HT-29 (cell line): ENCODE measurements around the gene CSH2. TPM values are rescaled to one million over a fixed set of nuclear protein-coding genes. Genes with fewer than 3 reads are reported as not detected.
"Not testable (repeated sequence)": the region's sequence is repeated elsewhere in the genome, so short reads cannot be mapped to it uniquely, and the experiment has no call there.

Experiments used
- DNase-seq: peaks from one replicate; pipeline ENCODE4 v3.0.0-alpha.2; 2015; ENCODE audit warnings: low spot score
- total RNA-seq: library from RNA; depleted of rRNA; stranded (reverse); fragments of >200 nt; shearing (Covaris generic); gene quantifications from 2 replicates; pipeline ENCODE4 v1.2.3, GENCODE V29; 2014

Gene CSH2
- total RNA-seq, 1 experiment from 2014 or later, result not detected

DNA sequence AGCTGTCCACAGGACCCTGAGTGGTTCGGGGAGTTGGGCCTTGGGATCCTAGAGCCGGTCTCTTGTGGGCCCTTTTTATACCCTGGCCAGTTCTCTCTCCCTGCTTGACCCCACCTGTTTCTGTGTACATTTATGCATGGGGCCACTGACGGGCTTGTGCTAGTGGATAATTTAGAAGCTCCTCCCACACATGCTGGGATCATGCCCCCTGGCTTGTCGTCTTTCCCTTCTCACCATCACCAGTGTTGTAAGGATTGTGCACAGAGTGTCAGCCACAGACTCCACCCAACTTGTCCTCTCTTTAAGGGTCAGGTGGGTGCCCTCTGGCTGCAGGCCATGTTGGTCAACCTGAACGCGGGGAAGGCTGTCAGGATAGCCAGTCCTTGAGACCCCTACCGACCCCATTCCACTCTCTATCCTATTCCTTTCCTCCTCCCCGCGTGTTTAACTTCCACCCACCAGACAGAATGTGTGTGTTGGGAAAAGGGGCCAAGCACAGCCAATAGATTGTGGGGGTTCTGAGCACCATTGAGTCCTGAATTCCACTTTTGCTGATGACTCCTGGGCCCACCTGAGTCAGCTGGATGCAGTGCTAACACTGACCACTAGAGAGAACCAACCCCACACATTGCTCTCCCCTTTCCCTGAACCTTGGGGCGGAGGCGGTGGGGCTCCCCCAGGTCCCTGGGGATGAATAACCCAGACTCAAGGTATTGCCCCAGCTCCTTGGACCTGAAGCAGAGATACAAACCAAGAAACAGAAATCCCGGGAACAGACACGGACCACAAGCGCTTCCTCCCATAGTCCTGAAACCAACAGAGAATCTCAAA lies 23.3 kb upstream of the CSH2 start, which contains the start of gene CSH1:
Gene CSH1 (minus strand): TSS at position 51 of the 831 bp plus-strand sequence. CDS start 63 bp downstream, outside the sequence.
- not testable (repeated sequence) for DNase-seq

DNA sequence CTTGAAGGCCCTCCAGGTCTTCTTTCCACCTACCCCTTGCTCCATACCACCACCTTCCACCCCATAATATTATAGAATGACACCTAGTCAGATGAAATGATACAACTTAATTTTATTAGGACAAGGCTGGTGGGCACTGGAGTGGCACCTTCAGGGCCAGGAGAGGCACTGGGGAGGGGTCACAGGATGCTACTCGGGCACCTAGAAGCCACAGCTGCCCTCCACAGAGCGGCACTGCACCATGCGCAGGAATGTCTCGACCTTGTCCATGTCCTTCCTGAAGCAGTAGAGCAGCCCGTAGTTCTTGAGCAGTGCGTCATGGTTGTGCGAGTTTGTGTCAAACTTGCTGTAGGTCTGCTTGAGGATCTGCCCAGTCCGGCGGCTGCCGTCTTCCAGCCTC lies 21.3 kb upstream of the CSH2 start:
- not testable (repeated sequence) for DNase-seq

DNA sequence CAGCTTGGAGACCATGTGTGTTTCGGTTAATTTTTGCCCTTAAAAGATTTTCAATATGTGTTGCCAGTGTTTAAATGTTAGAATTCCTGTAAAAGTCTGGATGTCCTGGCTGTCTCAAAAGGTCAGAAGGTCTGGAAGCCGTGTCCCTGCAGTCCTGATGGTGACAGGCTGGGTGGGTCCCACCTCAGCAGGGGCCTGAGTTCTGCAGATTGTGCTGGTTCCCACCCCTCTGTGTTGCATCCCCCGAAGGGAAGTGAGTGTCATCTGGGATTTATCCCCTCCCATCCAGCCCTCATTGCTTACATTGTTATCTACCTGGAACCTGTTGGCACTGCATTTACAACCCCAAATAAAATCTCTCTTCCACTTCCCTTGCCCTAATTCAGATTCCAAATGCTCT lies 20.5 kb upstream of the CSH2 start:
- DNase-seq, result not testable (repeated sequence)

DNA sequence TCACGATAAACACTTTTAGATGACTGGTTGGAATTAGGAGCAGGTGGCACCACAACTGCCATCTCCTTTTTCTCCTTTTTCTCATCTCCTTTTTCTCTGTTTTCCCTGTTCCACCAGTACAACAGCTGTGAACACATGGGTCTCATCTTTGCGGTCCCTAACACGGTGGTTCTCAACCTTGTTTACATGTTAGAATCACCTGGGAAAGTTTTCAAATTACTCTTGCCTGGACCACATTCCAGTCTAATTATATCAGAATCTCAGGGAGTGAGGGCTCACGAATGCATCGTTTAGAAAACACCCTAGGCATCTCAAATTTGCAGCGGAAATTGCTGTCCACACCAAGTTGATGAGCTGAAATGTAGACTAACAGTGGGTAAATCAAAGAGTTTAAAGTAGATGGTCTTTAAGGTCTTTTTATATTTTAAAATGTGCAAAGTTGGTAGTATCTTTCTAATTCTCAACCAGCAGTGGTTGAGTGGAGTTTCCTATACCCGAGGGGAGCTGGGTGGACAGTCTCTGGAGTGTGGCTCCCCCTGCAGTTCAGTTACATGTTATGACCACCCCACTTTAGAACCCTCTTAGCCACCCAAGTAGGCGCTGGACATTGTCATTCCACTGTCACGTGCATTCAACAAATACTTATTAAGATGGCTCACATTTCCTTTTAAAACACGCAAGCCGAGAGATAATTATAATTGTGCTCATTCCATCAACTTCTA lies 19.0 kb upstream of the CSH2 start:
- not testable (repeated sequence) for DNase-seq

DNA sequence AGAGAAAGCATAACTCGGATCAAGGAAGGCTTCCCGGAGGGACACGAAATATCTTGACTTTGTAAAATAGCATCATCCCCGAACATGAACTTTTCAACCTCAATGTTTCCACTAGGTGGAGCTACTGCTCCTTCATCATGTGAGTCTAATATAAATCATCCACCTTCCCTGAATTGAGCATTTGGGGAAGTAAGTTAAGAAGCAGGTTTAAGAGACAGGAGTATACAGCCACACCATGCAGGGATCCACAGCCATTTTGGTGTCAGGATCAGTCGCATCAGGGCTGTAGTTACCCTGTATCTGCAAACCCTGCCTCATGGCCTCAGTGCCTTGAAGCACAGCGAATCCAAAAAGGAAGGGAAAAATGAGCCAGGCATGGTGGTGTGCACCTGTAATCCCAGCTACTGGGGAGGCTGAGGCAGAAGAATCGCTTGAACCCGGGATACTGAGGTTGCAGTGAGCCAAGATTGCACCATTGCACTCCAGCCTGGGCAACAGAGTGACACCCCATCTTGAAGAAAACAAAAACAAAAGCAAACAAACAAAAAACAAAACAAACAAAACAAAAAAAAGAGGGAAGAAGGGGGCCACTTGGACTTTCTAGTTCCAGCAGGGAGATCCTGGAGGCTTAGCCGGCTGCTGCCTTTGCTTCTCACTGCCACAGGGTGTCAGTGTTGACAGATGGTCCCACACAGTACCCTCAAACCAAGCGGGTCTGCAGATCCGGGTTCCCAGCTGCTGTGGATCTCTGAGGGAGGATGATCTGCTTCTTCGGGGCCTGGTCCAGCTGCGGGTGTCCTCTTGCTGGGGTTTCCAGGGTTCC lies 15.8 kb upstream of the CSH2 start:
- DNase-seq, result peak; percentile 38

DNA sequence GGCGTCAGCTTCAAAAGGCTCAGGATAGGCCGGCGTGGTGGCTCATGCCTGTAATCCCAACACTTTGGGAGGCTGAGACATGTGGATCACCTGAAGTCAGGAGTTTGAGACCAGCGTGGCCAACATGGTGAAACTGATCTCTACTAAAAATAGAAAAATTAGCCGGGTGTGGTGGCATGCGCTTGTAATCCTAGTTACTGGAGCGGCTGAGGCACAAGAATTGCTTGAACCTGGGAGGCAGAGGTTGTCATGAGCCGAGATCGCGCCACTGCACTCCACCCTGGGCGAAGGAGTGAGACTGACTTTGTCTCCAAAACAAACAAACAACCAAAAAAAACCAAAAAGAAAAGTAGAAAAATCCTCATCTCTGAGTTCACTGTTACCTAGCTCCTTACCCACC lies 11.6 kb upstream of the CSH2 start:
- not testable (repeated sequence) for DNase-seq

DNA sequence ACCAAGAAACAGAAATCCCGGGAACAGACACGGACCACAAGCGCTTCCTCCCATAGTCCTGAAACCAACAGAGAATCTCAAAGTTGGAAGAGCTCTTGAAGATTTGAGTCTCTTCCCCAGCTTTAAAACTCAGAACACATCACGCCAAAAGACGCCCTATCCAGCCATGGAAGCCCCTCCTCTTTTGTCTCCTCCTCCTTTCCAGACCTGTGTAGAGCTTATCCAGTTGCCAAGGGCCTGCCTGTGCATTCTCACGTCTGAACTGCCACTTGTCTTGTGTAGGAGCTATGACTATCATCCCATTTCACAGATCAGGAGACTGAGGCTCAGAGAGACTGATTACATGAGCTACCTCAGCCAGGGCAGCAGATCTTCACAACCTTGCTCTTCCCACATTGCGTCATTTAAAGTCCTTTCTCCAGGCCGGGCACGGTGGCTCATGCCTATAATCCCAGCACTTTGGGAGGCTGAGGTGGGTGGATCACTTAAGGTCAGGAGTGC lies 9.2 kb upstream of the CSH2 start:
- not testable (repeated sequence) for DNase-seq

DNA sequence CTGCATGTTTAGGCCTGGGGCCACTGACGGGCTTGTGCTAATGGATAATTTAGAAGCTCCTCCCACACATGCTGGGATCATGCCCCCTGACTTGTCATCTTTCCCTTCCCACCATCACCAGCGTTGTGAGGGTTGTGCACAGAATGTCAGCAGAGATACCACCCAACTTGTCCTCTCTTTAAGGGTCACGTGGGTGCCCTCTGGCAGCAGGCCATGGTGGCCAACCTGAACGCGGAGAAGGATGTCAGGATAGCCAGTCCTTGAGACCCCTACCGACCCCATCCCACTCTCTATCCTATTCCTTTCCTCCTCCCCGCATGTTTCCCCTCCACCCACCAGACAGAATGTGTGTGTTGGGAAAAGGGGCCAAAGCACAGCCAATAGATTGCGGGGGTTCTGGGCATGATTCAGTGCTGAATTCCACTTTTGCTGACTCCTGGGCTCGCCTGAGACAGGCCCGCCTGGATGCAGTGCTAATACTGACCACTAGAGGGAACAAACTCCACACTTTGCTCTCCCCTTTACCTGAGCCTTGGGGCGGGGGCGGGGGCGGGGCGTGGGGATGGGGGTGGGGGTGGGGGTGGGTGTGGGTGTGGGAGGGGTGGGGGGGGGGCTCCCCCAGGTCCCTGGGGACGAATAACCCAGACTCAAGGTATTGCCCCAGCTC lies 8.6 kb upstream of the CSH2 start, which contains the start of gene GH2:
Gene GH2 (minus strand): TSS at position 10 of the 667 bp plus-strand sequence. CDS start 143 bp downstream, outside the sequence.
- DNase-seq, result peak; percentile 64

DNA sequence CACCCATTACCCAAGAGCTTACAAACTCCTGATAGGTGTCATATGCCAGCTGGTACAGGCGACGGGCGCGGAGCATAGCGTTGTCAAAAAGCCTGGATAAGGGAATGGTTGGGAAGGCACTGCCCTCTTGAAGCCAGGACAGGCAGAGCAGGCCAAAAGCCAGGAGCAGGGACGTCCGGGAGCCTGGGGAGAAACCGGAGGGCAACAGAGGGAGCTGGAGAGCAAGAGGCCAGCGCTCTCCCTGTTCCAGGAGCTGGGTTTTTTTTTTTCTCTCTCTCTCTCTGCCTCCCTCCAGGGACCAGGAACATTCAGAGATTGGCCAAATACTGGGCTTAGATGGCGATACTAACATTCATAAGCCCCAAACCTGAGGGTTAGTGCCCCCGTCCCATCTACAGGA lies 7.9 kb upstream of the CSH2 start:
- DNase-seq, result peak; percentile 12

DNA sequence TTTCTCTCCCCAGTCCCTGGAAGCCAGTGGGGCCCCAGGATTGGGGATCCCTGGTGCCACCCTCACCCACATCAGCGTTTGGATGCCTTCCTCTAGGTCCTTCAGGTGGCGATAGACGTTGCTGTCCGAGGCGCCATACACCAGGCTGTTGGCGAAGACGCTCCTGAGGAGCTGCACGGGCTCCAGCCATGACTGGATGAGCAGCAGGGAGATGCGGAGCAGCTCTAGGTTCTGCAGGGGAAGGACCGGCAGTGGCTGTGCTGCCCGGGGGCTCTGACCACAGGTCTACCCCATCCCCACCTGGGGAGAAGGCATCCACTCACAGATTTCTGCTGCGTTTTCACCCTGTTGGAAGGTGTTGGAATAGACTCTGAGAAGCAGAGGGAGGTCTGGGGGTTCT lies 7.2 kb upstream of the CSH2 start:
- DNase-seq, result no peak

DNA sequence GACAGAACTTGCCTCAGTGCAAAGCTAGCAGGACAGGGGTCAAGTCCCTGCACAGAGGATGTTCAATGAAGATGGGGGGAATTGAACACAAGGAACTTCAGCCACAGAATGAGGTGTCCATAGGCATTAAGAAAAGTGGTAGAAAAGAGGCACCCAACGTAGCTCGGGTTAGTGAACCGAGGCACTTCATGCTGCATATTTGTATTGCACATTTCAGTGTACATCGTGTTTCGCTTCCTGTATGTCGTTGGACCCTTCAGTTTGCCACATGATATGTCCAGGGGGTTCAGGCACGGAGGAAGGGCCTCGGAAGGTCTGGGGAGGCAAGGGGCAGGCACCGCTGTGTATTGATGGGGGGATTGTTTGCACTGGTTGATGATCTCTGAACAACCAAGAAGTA lies 4.9 kb upstream of the CSH2 start:
- DNase-seq, result not testable (repeated sequence)

DNA sequence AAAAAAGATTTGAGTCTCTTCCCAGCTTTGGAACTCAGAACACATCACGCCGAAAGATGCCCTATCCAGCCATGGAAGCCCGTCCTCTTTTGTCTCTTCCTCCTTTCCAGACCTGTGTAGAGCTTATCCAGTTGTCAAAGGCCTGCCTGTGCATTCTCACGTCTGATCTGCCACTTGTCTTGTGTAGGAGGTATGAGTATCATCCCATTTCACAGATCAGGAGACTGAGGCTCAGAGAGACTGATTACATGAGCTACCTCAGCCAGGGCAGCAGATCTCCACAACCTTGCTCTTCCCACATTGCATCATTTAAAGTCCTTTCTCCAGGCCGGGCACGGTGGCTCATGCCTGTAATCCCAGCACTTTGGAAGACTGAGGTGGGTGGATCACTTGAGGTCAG lies 1.2 kb upstream of the CSH2 start:
- not testable (repeated sequence) for DNase-seq

DNA sequence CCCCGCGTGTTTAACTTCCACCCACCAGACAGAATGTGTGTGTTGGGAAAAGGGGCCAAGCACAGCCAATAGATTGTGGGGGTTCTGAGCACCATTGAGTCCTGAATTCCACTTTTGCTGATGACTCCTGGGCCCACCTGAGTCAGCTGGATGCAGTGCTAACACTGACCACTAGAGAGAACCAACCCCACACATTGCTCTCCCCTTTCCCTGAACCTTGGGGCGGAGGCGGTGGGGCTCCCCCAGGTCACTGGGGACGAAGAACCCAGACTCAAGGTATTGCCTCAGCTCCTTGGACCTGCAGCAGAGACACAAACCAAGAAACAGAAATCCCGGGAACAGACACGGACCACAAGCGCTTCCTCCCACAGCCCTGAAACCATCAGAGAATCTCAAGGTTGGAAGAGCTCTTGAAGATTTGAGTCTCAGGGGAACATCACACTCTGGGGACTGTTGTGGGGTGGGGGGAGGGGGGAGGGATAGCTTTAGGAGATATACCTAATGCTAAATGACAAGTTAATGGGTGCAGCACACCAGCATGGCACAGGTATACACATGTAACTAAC lies 667 bp upstream of the CSH2 start:
- DNase-seq, result not testable (repeated sequence)

DNA sequence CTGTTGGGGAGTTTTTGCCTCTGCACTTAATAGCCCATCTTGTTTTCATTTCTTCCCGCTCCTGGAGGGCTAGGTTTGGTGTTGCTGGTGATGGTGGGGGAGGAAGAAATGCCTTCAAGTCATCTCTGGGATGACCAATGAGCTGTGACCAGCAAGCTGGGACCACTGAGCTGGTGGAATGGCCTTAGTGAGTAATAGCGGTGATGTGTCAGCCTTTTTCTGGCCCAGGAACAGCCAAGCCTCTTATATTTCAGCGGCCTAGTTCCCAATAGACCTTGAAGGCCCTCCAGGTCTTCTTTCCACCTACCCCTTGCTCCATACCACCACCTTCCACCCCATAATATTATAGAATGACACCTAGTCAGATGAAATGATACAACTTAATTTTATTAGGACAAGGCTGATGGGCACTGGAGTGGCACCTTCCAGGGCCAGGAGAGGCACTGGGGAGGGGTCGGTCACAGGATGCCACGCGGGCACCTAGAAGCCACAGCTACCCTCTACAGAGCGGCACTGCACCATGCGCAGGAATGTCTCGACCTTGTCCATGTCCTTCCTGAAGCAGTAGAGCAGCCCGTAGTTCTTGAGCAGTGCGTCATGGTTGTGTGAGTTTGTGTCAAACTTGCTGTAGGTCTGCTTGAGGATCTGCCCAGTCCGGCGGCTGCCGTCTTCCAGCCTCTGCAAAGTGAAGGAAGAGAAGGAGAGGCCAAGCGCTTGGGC lies 1.7 kb downstream of the CSH2 start:
- DNase-seq, result not testable (repeated sequence)

DNA sequence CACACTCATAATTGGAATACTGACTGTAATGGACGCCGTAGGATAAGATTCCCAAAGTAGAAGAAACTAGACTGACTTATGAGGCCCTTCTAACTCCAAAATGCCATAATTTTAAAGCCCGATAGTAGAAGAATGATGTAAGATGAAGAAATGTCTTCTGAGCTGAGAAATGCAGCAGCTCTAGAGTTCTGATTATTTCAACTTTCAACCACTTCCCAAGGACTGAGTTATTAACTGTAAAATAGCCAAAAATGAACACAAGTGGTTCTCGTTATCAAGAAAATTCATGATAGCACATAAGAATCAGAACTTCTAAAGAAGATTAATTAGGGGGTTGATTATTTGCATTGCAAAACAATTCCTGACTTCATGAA lies 3.2 kb downstream of the CSH2 start:
- not testable (repeated sequence) for DNase-seq

DNA sequence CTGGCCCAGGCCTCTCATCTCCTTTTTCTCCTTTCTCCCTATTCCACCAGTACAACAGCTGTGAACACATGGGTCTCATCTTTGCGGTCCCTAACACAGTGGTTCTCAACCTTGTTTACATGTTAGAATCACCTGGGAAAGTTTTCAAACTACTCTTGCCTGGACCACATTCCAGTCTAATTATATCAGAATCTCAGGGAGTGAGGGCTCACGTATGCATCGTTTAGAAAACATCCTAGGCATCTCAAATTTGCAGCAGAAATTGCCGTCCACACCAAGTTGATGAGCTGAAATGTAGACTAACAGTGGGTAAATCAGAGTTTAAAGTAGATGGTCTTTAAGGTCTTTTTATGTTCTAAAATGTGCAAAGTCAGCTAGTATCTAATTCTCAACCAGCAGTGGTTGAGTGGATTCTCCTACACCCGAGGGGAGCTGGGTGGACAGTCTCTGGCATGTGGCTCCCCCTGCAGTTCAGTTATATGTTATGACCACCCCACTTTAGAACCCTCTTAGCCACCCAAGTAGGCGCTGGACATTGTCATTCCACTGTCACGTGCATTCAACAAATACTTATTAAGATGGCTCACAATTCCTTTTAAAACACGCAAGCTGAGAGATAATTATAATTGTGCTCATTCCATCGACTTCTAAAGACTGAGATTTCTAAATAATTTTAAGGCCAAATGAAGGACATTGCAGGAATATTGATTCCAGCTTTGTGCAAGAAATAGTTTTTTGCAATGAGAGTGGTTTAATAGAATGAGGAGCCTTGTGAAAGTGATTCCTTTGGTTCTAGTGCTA lies 3.8 kb downstream of the CSH2 start:
- not testable (repeated sequence) for DNase-seq

DNA sequence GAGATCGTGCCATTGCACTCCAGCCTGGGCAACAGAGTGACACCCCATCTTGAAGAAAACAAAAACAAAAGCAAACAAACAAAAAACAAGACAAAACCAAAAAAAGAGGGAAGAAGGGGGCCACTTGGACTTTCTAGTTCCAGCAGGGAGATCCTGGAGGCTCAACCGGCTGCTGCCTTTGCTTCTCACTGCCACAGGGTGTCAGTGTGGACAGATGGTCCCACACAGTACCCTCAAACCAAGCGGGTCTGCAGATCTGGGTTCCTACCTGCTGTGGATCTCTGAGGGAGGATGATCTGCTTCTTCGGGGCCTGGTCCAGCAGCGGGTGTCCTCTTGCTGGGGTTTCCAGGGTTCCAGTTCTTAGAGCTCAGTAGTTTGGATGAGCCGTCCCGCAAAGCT lies 6.9 kb downstream of the CSH2 start:
- not testable (repeated sequence) for DNase-seq

DNA sequence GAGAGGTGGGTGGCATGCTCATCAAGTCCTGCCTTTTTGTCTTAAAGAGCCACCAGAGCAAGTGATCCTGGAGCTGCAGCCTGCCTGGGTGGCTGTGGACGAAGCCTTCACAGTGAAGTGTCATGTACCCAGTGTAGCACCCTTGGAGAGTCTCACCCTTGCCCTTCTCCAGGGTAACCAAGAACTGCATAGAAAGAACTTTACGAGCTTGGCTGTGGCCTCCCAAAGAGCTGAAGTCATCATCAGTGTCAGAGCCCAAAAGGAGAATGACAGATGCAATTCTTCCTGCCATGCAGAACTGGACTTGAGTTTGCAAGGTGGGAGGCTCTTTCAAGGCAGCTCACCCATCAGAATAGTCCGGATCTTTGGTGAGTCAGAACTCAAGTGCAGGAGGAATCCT lies 14.2 kb downstream of the CSH2 start:
- no peak for DNase-seq

DNA sequence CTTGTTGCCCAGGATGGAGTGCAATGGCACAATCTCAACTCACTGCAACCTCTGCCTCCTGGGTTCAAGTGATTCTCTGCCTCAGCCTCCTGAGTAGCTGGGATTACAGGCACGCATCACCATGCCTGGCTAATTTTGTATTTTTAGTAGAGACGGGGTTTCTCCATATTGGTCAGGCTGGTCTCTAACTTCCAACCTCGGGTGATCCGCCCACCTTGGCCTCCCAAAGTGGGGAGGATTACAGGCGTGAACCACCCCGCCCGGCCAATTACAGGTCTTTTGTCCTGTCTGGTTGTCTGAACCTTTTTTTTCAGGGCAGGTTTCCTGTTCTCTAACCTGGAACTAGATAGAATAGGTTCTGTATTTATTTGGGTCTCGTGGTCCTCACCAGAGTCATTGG lies 17.1 kb downstream of the CSH2 start:
- DNase-seq, result not testable (repeated sequence)
